ENCODE results near the gene CGAS.

DNA sequence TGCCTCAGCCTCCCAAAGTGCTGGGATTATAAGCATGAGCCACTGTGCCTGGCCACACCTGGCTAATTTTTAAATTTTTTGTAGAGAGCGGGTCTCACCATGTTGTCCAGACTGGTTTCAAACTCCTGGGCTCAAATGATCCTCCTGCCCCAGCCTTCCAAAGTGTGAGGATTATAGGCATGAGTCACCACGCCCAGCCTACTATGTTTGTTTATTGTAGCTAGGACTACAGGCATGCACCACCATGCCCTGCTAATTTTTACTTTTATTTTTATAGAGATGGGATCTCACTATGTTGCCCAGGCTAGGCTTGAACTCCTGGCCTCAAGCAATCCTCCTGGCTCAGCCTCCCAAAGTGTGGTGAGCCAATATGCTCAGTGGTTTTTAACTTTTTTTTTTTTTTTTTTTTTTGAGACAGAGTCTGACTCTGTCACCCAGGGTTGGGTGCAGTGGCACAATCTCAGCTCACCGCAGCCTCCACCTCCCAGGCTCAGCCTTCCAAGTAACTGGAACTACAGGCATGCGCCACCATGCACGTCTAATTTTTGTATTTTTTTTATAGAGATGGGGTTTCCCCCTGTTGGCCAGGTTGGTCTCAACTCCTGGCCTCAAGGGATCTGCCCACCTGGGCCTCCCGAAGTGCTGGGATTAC is 69.5 kb downstream of the CGAS start:
- TF ChIP-seq E2F1 (CRISPR knock-in tag; IDR thresholded peaks at IDR 0.05): no peak
- TF ChIP-seq, protein P1, sequence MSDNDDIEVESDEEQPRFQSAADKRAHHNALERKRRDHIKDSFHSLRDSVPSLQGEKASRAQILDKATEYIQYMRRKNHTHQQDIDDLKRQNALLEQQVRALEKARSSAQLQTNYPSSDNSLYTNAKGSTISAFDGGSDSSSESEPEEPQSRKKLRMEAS (CRISPR knock-in tag; IDR thresholded peaks at IDR 0.05): no peak
- TF ChIP-seq, protein P2, sequence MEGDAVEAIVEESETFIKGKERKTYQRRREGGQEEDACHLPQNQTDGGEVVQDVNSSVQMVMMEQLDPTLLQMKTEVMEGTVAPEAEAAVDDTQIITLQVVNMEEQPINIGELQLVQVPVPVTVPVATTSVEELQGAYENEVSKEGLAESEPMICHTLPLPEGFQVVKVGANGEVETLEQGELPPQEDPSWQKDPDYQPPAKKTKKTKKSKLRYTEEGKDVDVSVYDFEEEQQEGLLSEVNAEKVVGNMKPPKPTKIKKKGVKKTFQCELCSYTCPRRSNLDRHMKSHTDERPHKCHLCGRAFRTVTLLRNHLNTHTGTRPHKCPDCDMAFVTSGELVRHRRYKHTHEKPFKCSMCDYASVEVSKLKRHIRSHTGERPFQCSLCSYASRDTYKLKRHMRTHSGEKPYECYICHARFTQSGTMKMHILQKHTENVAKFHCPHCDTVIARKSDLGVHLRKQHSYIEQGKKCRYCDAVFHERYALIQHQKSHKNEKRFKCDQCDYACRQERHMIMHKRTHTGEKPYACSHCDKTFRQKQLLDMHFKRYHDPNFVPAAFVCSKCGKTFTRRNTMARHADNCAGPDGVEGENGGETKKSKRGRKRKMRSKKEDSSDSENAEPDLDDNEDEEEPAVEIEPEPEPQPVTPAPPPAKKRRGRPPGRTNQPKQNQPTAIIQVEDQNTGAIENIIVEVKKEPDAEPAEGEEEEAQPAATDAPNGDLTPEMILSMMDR (IDR thresholded peaks at IDR 0.05): no peak
- no peak for TF ChIP-seq SMAD3 (CRISPR knock-in tag; IDR thresholded peaks at IDR 0.05; ENCODE audit: borderline replicate concordance)
- TF ChIP-seq FOXJ3 (CRISPR knock-in tag; IDR thresholded peaks at IDR 0.05; ENCODE audit: borderline replicate concordance): no peak
- TF ChIP-seq E2F4 (CRISPR knock-in tag; IDR thresholded peaks at IDR 0.05; ENCODE audit: borderline replicate concordance, low read depth): no peak
- no peak for TF ChIP-seq ESRRA (CRISPR knock-in tag; IDR thresholded peaks at IDR 0.05; ENCODE audit: borderline replicate concordance)
- no peak for TF ChIP-seq ZNF232 (CRISPR knock-in tag; IDR thresholded peaks at IDR 0.05)
- TF ChIP-seq NR1H2 (CRISPR knock-in tag; IDR thresholded peaks at IDR 0.05): no peak
